ENCODE results near the gene FAR1.

DNA sequence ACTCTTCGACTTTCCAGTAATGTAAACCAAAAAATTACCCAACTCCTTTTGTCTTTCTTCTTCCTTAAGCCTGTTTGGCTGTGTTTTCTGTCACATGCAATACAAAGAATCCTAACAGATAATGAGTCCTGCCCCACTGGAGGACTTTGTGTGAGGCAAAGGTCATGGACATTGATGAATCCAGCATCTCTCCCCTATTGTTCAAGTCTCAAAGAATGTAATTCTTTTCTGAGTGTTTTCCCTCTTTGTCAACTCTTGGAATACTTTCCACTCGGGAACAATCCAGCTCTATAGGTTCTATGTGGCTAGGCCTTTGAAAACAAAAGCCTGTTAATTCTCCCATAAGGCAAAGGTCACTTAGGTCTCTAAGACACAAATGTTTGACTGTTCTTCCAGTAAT is 100.7 kb downstream of the FAR1 start:
- TF ChIP-seq, protein P1, sequence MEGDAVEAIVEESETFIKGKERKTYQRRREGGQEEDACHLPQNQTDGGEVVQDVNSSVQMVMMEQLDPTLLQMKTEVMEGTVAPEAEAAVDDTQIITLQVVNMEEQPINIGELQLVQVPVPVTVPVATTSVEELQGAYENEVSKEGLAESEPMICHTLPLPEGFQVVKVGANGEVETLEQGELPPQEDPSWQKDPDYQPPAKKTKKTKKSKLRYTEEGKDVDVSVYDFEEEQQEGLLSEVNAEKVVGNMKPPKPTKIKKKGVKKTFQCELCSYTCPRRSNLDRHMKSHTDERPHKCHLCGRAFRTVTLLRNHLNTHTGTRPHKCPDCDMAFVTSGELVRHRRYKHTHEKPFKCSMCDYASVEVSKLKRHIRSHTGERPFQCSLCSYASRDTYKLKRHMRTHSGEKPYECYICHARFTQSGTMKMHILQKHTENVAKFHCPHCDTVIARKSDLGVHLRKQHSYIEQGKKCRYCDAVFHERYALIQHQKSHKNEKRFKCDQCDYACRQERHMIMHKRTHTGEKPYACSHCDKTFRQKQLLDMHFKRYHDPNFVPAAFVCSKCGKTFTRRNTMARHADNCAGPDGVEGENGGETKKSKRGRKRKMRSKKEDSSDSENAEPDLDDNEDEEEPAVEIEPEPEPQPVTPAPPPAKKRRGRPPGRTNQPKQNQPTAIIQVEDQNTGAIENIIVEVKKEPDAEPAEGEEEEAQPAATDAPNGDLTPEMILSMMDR (IDR thresholded peaks at IDR 0.05), result no peak
- TF ChIP-seq POLR2A (IDR thresholded peaks at IDR 0.05), result no peak
